Caco-2 (cell line): ENCODE data around the gene CPEB1. TPM values are rescaled to one million over a fixed set of nuclear protein-coding genes. Genes with fewer than 3 reads are reported as not detected.
A peak's percentile ranks its signal among the peaks of the same experiment; 100 is the strongest.

Experiments
- BruUV-seq: library from RNA; stranded (reverse); fragments of 400-500 nt; replicated peaks from 2 replicates; lab custom pipeline; 2021; lab: Mats Ljungman, UMichigan
- CTCF ChIA-PET: fragments of 300-600 bp; sonication (Branson Sonifier 250); formaldehyde crosslinking; loops from one replicate; lab custom pipeline; 2022; ENCODE audit warnings: antibody characterized with exemption; lab: Charles Lee
- POLR2A ChIA-PET: fragments of 300-600 bp; sonication (Branson Sonifier 250); formaldehyde crosslinking; loops from one replicate; lab custom pipeline; 2022; ENCODE audit warnings: antibody characterized with exemption; lab: Charles Lee
- DNase-seq, 2 experiments: peaks; one replicate each; pipeline versions ENCODE4 v3.0.0 to v3.0.0-alpha.2; 2020 to 2022
- H3K27me3 ChIP-seq: replicated peaks from 2 replicates; pipeline ENCODE4 v1.6.0; 2011; ENCODE audit warnings: low read length; ENCODE audit not compliant: control insufficient read depth, insufficient read depth
- H3K36me3 ChIP-seq: 2 replicates; pipeline ENCODE4 v1.5.1; 2011; ENCODE audit warnings: low read length; ENCODE audit not compliant: control insufficient read depth, insufficient read depth
- H3K4me1 ChIP-seq: fragments of 250-450 bp; sonication (Bioruptor Pico); 2 replicates; pipeline ENCODE4 v1.5.1; 2020; ENCODE audit warnings: mild to moderate bottlenecking
- H3K4me3 ChIP-seq: 2 replicates; pipeline ENCODE4 v1.5.1; 2011; ENCODE audit warnings: low read depth, mild to moderate bottlenecking, control low read depth, low read length
- H3K9me3 ChIP-seq: fragments of 250-450 bp; sonication (Bioruptor Pico); 2 replicates; pipeline ENCODE4 v1.5.1; 2020; ENCODE audit warnings: mild to moderate bottlenecking, moderate library complexity
- H3K27ac Mint-ChIP-seq: one replicate; pipeline ENCODE4 v1.8.0; 2022; ENCODE audit warnings: mixed read lengths; ENCODE audit not compliant: unreplicated experiment
- H3K27me3 Mint-ChIP-seq: one replicate; pipeline ENCODE4 v1.8.0; 2022; ENCODE audit warnings: mixed read lengths; ENCODE audit not compliant: insufficient read depth, unreplicated experiment
- H3K36me3 Mint-ChIP-seq: one replicate; pipeline ENCODE4 v1.8.0; 2022; ENCODE audit warnings: mild to moderate bottlenecking, mixed read lengths; ENCODE audit not compliant: insufficient read depth, unreplicated experiment
- H3K4me1 Mint-ChIP-seq: one replicate; pipeline ENCODE4 v1.8.0; 2022; ENCODE audit warnings: low read depth, mixed read lengths; ENCODE audit not compliant: unreplicated experiment
- H3K4me3 Mint-ChIP-seq: one replicate; pipeline ENCODE4 v1.8.0; 2022; ENCODE audit warnings: mild to moderate bottlenecking, moderate library complexity, mixed read lengths; ENCODE audit not compliant: unreplicated experiment
- H3K9me3 Mint-ChIP-seq: one replicate; pipeline ENCODE4 v1.8.0; 2022; ENCODE audit warnings: mixed read lengths; ENCODE audit not compliant: unreplicated experiment
- CTCF ChIP-seq, 2 experiments: fragments of 200-600 bp in 1 of 2; IDR thresholded peaks; 1 replicate in 1 of 2; 2 replicates in 1 of 2; pipeline versions ENCODE4 v1.5.1 to v1.8.0; 2011 to 2022; ENCODE audit warnings: antibody characterized with exemption in 1 of 2, control low read depth in 1 of 2, inconsistent platforms in 1 of 2, low read depth in 1 of 2, low read length in 1 of 2, mild to moderate bottlenecking in 1 of 2, moderate library complexity in 1 of 2; ENCODE audit not compliant: insufficient read depth in 1 of 2, severe bottlenecking in 1 of 2, unreplicated experiment in 1 of 2
- intact Hi-C: fragments of 100-400 bp; cut with micrococcal nuclease; formaldehyde crosslinking; loops from one replicate; pipeline ENCODE4 v1.10.0; 2022; ENCODE audit not compliant: unreplicated experiment
- total RNA-seq: library from RNA; stranded (reverse); gene quantifications from 2 replicates; pipeline ENCODE4 v1.2.3, GENCODE V29; 2022

Gene CPEB1
- total RNA-seq, 1 experiment from 2014 or later: 0.82 TPM

- TF ChIP-seq CTCF (IDR thresholded peaks at IDR 0.05; ENCODE audit: insufficient read depth in 1 of 2, low read depth in 1 of 2, low read length in 1 of 2, severe bottlenecking in 1 of 2, unreplicated experiment in 1 of 2): no peak
- Mint-ChIP-seq H3K9me3 (no peaks in the 10 kb centered on the region), H3K36me3 (peaks cover 11% of the 10 kb centered on the region), H3K4me1 (peaks cover 22% of the 10 kb centered on the region), H3K27me3 (no peaks in the 10 kb centered on the region), H3K4me3 (no peak overlapping the region), H3K27ac (no peak overlapping the region)
- no TSS peak for BruUV-seq
- POLR2A ChIA-PET: no interaction called here
- no peak for DNase-seq
- intact Hi-C loops: no loop called here
- no peak overlapping the region for H3K4me3 ChIP-seq
- no peaks in the 10 kb centered on the region for H3K9me3 ChIP-seq
- CTCF ChIA-PET: no interaction called here
- no peaks in the 10 kb centered on the region for H3K36me3 ChIP-seq
- peaks cover 18% of the 10 kb centered on the region for H3K4me1 ChIP-seq
- no peaks in the 10 kb centered on the region for H3K27me3 ChIP-seq
These were observed 77.3 kb downstream of the CPEB1 start for GRCh38 chr15:82569834-82570233.

- ChIA-PET CTCF (no interaction called here), POLR2A (no interaction called here)
- intact Hi-C loops: no loop called here
- TF ChIP-seq CTCF (IDR thresholded peaks at IDR 0.05; ENCODE audit: insufficient read depth in 1 of 2, low read depth in 1 of 2, low read length in 1 of 2, severe bottlenecking in 1 of 2, unreplicated experiment in 1 of 2): no peak
- BruUV-seq: no TSS peak
- Histone ChIP-seq H3K4me3 (no peak overlapping the region), H3K4me1 (peaks cover 18% of the 10 kb centered on the region), H3K9me3 (no peaks in the 10 kb centered on the region), H3K36me3 (no peaks in the 10 kb centered on the region), H3K27me3 (no peaks in the 10 kb centered on the region)
- Mint-ChIP-seq H3K9me3 (no peaks in the 10 kb centered on the region), H3K4me1 (peaks cover 24% of the 10 kb centered on the region), H3K27me3 (no peaks in the 10 kb centered on the region), H3K27ac (no peak overlapping the region), H3K36me3 (peaks cover 11% of the 10 kb centered on the region), H3K4me3 (no peak overlapping the region)
- no peak for DNase-seq
These were observed 78.2 kb downstream of the CPEB1 start for GRCh38 chr15:82568986-82569385.

- no peak for TF ChIP-seq CTCF (IDR thresholded peaks at IDR 0.05; ENCODE audit: insufficient read depth in 1 of 2, low read depth in 1 of 2, low read length in 1 of 2, severe bottlenecking in 1 of 2, unreplicated experiment in 1 of 2)
- H3K9me3 Mint-ChIP-seq: no peaks in the 10 kb centered on the region
- CTCF ChIA-PET: no interaction called here
- H3K36me3 Mint-ChIP-seq: peaks cover 11% of the 10 kb centered on the region
- no peak for DNase-seq
- Histone ChIP-seq H3K9me3 (no peaks in the 10 kb centered on the region), H3K4me1 (peaks cover 18% of the 10 kb centered on the region), H3K4me3 (no peak overlapping the region), H3K27me3 (no peaks in the 10 kb centered on the region), H3K36me3 (no peaks in the 10 kb centered on the region)
- peaks cover 24% of the 10 kb centered on the region for H3K4me1 Mint-ChIP-seq
- H3K4me3 Mint-ChIP-seq: no peak overlapping the region
- POLR2A ChIA-PET: interaction anchor here (1.0 to 1.7 kb wide), 2 partner anchors 24 to 27 kb away, joined by 3 to 13 read pairs; partner anchors contain the start of gene RPS17
- H3K27ac Mint-ChIP-seq: peak overlapping the region; percentile 97
- no TSS peak for BruUV-seq
- no peaks in the 10 kb centered on the region for H3K27me3 Mint-ChIP-seq
- intact Hi-C loops: loop anchor here (2.0 kb wide), 1 partner anchor 241 kb away; the partner anchor contains the start of gene WHAMM
These were observed 79.5 kb downstream of the CPEB1 start for GRCh38 chr15:82567661-82568060.
